Cardiac muscle cell (in vitro differentiated cells and primary cell): Measurements from ENCODE around the gene GMPR2. TPM values are rescaled to one million over a fixed set of nuclear protein-coding genes. Genes with fewer than 3 reads are reported as not detected.

Experiments used
- DNase-seq, 2 donors: peaks; one replicate each; pipeline versions ENCODE4 v3.0.0 to v3.0.0-alpha.2; 2010 to 2017; ENCODE audit warnings: low read depth in 1 of 2, low spot score in 1 of 2
- H3K27ac ChIP-seq: fragments of 200-600 bp; sonication (generic); 2 replicates; pipeline ENCODE4 v1.5.1; 2016
- H3K27me3 ChIP-seq: fragments of 200-600 bp; sonication (generic); 2 replicates; pipeline ENCODE4 v1.6.0; 2016; ENCODE audit warnings: control low read depth
- H3K36me3 ChIP-seq: fragments of 200-600 bp; sonication (generic); 2 replicates; pipeline ENCODE4 v1.5.1; 2016; ENCODE audit warnings: control low read depth
- H3K4me1 ChIP-seq: fragments of 200-600 bp; sonication (generic); 2 replicates; pipeline ENCODE4 v1.8.1; 2017; ENCODE audit warnings: low read depth, mild to moderate bottlenecking, mixed run types
- H3K4me3 ChIP-seq: fragments of 200-600 bp; sonication (generic); 2 replicates; pipeline ENCODE4 v1.5.1; 2016; ENCODE audit warnings: mild to moderate bottlenecking
- H3K9me3 ChIP-seq: fragments of 200-600 bp; sonication (generic); 2 replicates; pipeline ENCODE4 v1.5.1; 2017; ENCODE audit warnings: low read depth, mild to moderate bottlenecking, control low read depth
- polyA plus RNA-seq: library from polyadenylated mRNA; unstranded; fragments of >200 nt; fragmentation: Nextera tagmentation; extraction: Ambion mirVana; gene quantifications from 2 replicates; pipeline ENCODE4 v1.2.1, GENCODE V29; 2016
- total RNA-seq: library from RNA; depleted of rRNA; stranded (reverse); fragments of >200 nt; gene quantifications from 2 replicates; pipeline ENCODE4 v1.2.3, GENCODE V29; 2016
- TF ChIP-seq, protein P1 (sequence below): IDR thresholded peaks from 2 replicates; pipeline ENCODE4 v1.5.1; 2012; ENCODE audit warnings: low read depth, mild to moderate bottlenecking, low read length

Gene GMPR2
- total and polyA plus RNA-seq, 2 experiments from 2014 or later: 57.6 to 59.5 TPM

DNA sequence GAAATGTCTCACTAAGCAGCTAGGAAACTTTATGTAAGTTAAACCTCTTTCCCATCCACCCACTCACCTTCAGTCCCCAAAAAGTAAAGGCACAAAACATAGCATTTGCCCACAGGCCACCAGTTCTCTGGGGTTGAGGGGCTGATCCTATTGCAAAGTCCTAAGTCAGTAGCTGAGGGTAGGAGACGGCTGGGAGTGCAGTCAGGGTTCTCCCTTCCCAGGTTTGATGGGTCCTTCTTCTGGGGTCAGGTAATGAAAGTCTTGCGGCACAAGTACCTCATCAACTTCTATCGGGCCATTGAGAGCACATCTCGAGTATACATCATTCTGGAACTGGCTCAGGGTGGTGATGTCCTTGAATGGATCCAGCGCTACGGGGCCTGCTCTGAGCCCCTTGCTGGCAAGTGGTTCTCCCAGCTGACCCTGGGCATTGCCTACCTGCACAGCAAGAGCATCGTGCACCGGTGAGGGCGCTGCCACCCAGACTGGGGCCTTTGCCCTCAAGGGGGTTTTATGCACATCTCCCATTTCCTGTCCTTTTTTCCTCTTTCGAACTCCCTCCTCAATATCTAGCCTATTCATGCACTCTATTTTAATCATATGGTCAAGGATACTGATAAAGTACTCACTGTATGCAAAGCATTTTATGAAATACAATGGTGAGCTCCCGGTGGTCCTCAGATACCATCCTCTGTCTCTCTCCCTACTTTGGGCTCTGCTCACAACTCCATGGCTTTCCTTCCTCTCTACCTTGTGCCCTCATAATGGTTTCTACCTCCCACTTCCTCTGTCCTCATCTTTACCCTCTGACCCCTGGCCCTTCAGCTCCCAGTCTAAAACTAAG lies 26.2 kb upstream of the GMPR2 start:
- Histone ChIP-seq H3K27ac (no peak overlapping the region), H3K4me3 (no peak overlapping the region), H3K4me1 (no peaks in the 10 kb centered on the region), H3K27me3 (no peaks in the 10 kb centered on the region), H3K36me3 (peaks cover 11% of the 10 kb centered on the region), H3K9me3 (no peaks in the 10 kb centered on the region)
- TF ChIP-seq, protein P1, sequence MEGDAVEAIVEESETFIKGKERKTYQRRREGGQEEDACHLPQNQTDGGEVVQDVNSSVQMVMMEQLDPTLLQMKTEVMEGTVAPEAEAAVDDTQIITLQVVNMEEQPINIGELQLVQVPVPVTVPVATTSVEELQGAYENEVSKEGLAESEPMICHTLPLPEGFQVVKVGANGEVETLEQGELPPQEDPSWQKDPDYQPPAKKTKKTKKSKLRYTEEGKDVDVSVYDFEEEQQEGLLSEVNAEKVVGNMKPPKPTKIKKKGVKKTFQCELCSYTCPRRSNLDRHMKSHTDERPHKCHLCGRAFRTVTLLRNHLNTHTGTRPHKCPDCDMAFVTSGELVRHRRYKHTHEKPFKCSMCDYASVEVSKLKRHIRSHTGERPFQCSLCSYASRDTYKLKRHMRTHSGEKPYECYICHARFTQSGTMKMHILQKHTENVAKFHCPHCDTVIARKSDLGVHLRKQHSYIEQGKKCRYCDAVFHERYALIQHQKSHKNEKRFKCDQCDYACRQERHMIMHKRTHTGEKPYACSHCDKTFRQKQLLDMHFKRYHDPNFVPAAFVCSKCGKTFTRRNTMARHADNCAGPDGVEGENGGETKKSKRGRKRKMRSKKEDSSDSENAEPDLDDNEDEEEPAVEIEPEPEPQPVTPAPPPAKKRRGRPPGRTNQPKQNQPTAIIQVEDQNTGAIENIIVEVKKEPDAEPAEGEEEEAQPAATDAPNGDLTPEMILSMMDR: no peak
- DNase-seq: no peak

DNA sequence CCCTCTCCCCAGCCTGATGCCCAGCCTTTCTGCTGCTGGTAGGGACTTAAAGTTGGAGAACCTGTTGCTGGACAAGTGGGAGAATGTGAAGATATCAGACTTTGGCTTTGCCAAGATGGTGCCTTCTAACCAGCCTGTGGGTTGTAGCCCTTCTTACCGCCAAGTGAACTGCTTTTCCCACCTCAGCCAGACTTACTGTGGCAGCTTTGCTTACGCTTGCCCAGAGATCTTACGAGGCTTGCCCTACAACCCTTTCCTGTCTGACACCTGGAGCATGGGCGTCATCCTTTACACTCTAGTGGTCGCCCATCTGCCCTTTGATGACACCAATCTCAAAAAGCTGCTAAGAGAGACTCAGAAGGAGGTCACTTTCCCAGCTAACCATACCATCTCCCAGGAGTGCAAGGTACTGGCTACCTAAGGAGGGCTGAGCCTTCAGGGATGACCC lies 25.6 kb upstream of the GMPR2 start:
- Histone ChIP-seq H3K9me3 (no peaks in the 10 kb centered on the region), H3K4me3 (no peak overlapping the region), H3K36me3 (peaks cover 11% of the 10 kb centered on the region), H3K27me3 (no peaks in the 10 kb centered on the region), H3K4me1 (no peaks in the 10 kb centered on the region), H3K27ac (no peak overlapping the region)
- no peak for DNase-seq
- TF ChIP-seq, protein P1: no peak

DNA sequence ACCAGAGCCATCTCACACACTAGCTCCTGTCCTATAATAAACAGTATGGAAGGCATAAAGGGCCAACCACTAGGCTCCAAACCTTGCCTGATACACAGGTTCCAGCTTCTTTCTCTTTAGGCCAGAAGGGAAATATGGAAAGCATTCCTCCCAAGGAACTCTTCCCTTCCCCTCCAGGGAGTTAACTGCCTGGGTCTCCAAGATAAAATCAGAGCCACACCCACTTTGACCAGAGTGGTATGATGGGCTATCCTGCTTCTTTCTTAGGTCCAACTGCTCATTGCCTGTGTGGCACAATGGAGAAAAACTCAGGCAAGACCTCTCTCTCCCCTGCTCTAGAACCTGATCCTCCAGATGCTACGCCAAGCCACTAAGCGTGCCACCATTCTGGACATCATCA lies 25.1 kb upstream of the GMPR2 start:
- TF ChIP-seq, protein P1: no peak
- no peak for DNase-seq
- Histone ChIP-seq H3K27me3 (no peaks in the 10 kb centered on the region), H3K4me1 (no peaks in the 10 kb centered on the region), H3K27ac (no peak overlapping the region), H3K9me3 (no peaks in the 10 kb centered on the region), H3K4me3 (no peak overlapping the region), H3K36me3 (peaks cover 11% of the 10 kb centered on the region)

DNA sequence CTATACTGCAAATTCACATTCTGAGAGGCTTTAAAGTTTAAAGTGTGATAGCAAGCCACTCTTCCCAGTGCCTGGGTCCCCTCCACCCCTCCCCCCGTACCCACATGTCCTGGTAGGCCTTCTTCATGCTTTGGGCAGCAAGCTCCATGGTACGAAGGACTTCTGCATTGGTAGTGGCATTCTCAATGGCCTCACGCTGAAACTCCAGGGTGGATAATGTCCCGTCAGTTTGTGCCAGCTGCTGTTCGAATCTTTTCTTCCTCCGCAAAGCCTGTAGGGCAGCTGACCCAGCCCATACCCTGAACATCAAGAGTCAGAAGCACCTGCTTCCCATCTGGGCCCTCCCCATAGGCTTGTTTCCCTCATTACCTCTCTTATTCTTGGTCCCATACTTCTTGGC lies 21.4 kb upstream of the GMPR2 start:
- H3K36me3 ChIP-seq: peaks cover 11% of the 10 kb centered on the region
- DNase-seq: no peak
- H3K4me1 ChIP-seq: no peaks in the 10 kb centered on the region
- TF ChIP-seq, protein P1: no peak
- no peak overlapping the region for H3K27ac ChIP-seq
- H3K27me3 ChIP-seq: no peaks in the 10 kb centered on the region
- no peaks in the 10 kb centered on the region for H3K9me3 ChIP-seq
- H3K4me3 ChIP-seq: no peak overlapping the region

DNA sequence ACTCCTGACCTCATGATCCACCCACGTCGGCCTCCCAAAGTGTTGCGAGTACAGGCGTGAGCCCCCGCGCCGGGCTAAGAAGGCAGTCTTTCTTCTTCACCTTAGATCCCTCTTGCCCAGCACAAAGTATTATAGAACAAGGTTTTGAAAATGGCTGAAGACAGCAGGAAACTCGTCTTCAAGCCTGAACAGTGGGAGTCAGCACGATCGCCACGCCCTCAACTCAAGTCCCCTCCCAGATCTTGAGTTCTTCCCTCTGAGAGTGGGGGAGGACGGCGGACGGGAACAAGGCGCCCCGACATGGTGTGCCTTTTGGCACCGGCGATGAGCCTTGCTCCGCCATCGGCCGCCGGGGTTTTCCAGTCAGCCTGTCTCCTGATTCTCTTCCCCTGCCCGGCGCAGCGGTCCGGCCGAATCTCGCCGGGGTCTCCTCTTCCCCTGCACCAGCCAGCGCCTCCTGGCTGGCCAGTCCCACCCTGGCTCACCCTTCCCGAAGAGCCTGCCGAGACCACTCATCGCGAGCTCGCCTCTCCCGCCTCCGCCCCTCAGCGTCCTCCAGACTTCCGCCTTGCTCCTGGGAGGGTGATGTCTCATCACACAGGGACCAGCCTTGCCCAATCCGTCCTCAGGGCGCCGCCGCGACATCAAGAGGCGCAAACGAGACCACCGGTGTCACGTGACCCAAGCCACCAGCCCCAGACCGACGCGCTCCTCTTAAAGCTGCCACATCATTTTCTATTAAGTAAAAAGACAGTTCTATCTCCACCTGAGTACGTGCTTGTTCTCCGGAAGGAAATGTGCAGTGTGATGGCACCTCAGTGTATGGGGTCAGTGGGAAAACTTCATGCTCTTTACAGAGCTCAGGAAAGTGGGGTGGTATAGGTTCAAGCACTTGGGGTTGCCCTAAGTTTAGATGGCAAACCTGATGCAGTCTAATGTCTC lies 19.5 kb upstream of the GMPR2 start, which contains the start of gene CHMP4A:
Gene CHMP4A, minus strand, starts transcription at position 565 of the 942 bp plus-strand sequence. Its CDS starts 49 bp downstream, at position 516.
- H3K4me1 ChIP-seq: no peaks in the 10 kb centered on the region
- H3K36me3 ChIP-seq: peaks cover 8% of the 10 kb centered on the region
- TF ChIP-seq, protein P1: peak; percentile 19
- H3K9me3 ChIP-seq: no peaks in the 10 kb centered on the region
- peak within 1 kb of the TSS; percentile 91 for H3K27ac ChIP-seq
- H3K27me3 ChIP-seq: no peaks in the 10 kb centered on the region
- H3K4me3 ChIP-seq: peak within 1 kb of the TSS; percentile 65
- DNase-seq: peak; percentile 99
